ENCODE measurements around the gene TMC7.
A peak's percentile ranks its signal among the peaks of the same experiment; 100 is the strongest.

Gene TMC7

GRCh38 chr16:19033761-19034160 lies 50.0 kb downstream of the TMC7 start:
- no peak for DNase-seq

GRCh38 chr16:19040400-19040799 lies 56.7 kb downstream of the TMC7 start:
- no peak for DNase-seq

GRCh38 chr16:19044769-19045168 lies 61.0 kb downstream of the TMC7 start:
- no peak for DNase-seq

- no peak for DNase-seq
Measured at GRCh38 chr16:19046062-19046461, 62.3 kb downstream of the TMC7 start.

DNA sequence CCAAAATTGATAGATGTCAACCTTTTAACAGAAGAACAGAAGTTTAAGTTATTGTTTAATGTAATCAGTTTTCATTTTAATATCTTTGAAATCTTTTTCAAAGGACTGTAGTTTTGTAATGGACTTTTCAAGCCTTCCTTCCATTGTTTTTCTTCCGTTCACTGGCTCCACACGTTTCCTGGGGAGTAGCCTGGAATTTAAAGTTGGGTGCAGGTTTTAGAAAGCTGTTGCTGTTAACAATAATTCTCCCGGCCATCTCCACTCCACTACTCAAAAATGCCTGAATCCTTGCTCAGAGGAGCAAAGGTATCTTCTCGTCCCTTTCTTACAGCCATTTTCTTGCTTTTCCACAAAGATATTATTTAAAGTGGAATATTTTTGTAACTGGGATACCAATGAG lies 79.0 kb downstream of the TMC7 start:
- no peak for DNase-seq

- no peak for DNase-seq
Measured at GRCh38 chr16:19066988-19067348, 83.2 kb downstream of the TMC7 start.

DNA sequence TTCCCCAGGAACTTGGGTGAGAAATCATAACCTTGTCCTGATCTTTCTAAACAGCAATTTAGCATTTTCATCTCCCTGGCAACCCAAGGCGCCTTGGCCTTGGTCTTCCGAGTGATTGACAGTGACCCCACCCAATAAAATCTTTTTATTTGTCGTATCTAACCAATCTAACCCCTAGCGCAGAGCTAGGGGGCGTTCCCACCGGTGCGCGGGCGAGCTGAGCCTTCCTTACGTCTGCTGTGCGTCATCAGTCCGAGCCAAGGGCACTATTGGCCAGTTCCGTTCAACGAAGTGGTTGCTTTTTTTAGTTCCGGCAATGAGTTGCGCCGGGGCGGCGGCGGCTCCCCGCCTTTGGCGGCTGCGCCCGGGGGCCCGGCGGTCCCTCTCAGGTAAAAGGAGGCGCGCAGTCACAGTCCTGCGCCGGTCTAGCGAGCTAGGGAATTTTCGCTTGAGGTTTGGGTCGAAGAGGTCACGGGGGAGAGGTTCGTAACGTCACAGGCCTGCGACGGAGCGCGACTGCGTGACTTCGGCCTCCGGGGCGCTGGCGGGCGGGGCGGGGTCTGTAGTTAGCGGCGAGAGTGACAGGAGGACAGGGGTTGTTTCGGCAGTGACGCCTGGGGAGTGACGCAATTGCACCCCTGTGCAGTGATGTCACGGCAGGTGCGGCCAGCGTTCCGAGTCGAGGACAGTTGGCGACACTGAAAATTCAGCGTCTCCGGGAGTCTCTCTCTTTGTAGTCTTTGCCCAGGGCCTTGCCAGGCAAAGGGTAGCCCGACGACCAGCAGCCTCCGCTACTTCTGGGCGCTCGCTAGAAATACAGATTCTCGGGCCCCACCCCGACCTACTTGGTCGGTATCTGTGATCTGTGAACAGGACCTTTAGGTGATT lies 83.9 kb downstream of the TMC7 start, which contains the start of gene COQ7:
COQ7 (plus strand) TSS at position 266 of the 888 bp plus-strand sequence; CDS start at position 317, 51 bp downstream.
- DNase-seq: peak; percentile 99

- no peak for DNase-seq
Measured at GRCh38 chr16:19068237-19068815, 84.6 kb downstream of the TMC7 start.

DNA sequence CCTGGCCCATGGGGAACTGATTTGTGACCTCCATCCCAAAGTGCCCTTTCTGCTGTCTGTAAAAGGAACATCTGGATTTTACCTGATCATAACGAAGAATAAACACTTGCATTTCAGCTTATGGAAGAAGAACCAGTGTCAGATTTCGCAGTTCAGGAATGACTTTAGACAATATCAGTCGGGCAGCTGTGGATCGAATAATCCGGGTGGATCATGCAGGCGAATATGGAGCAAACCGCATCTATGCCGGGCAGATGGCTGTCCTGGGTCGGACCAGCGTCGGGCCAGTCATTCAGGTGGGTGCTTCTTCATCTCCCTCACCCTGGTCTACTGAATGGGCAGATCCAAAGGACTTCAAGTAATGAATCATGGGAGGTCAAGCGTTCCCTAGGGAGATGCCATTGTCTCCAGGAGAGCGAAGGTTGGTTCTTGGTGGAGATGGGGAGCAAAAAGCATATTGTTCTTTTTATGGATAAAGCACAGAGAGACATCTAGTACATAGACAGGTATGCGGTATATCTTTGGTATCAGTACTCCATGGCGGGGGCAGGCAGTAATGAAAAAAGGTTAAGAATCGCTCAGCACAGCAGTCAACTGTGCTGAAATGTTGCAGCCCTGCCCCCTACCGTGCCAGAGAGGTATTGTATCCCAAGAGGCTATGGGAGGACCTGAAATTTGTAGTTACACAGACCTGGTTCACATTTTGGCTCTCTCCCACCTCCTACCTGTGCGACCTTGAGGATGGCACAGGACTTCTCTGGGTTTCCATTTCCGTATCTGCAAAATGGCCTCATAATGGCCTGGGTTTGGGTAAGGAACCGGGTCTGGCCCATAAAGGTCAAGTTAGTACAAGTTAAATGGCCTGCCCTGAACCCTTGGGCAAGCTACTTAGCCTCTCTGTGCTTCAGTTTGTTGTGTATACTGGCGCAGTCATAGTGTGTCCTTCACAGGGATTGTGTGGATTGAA lies 88.4 kb downstream of the TMC7 start:
- DNase-seq: peak; percentile 21

DNA sequence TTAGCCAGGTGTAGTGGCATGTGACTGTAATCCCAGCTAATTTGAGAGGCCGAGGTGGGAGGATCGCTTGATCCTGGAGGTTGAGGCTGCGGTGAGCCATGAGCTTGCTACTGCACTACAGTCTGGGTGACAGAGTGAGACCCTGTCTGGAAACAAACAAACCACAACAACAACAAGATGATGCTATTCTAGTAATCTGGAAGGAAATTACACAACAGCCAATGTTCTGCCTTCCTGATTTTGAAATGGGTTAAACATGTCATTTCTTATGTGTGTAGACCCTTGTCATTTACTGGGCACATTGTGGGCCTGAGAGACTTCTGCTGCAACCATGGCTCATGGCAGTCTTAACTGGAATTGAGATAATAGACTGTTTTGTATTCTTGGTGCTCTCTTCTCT lies 89.6 kb downstream of the TMC7 start:
- no peak for DNase-seq

DNA sequence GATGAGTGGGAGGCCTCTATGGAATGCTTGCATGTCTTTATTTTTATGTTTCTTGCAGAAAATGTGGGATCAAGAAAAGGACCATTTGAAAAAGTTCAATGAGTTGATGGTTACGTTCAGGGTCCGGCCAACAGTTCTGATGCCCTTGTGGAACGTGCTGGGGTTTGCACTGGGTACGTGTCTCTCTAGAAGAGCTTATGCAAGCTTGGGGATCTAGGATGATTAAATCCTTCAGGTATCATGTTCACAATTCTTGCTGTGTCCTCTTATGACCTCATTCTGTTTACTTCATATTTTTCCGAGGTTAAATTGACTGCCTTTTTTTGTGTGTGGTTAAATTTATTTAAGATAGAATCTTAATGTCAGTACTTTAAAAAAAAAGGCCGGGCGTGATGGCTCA lies 90.1 kb downstream of the TMC7 start:
- DNase-seq: no peak

DNA sequence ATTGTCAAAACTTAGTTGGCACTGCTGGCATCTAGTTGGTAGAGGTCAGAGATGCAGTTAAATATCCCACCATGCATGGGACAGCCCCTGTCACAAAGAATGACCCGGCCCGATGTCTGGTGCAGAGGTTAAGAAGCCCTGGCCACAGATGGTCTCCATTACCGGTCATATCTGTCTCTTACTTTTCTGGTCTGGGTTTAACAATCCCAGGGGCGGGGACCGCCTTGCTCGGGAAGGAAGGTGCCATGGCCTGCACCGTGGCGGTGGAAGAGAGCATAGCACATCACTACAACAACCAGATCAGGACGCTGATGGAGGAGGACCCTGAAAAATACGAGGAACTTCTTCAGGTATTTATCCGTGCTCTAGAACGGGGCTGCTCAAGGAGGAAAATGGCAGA lies 91.8 kb downstream of the TMC7 start:
- no peak for DNase-seq

GRCh38 chr16:19077879-19078278 lies 94.1 kb downstream of the TMC7 start:
- no peak for DNase-seq

DNA sequence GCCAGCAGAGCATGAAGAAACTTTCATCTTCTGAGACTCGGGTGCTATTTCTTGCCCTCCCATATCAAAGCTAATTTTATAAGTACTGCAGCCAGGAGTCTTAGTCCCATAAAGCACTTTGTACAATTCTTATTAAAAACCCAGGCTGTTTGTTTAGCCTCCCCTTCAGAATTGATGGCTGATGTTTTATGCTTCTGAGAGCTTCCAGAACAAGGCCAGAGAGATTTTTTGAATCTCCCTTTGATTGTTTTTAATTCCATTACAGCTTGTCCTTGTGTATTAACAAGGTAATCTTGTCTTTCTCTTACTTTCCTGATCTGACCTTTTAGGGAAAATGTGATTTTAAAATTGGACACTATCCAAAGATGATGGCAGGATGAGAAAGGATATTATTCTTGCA lies 99.9 kb downstream of the TMC7 start:
- no peak for DNase-seq

- DNase-seq: no peak
Measured at GRCh38 chr16:19084139-19084538, 100.4 kb downstream of the TMC7 start.

- no peak for DNase-seq
Measured at GRCh38 chr16:19084879-19085278, 101.1 kb downstream of the TMC7 start.

- no peak for DNase-seq
Measured at GRCh38 chr16:19085679-19086200, 102.0 kb downstream of the TMC7 start.

GRCh38 chr16:19086322-19087199 lies 102.8 kb downstream of the TMC7 start:
- DNase-seq: peak; percentile 86

DNA sequence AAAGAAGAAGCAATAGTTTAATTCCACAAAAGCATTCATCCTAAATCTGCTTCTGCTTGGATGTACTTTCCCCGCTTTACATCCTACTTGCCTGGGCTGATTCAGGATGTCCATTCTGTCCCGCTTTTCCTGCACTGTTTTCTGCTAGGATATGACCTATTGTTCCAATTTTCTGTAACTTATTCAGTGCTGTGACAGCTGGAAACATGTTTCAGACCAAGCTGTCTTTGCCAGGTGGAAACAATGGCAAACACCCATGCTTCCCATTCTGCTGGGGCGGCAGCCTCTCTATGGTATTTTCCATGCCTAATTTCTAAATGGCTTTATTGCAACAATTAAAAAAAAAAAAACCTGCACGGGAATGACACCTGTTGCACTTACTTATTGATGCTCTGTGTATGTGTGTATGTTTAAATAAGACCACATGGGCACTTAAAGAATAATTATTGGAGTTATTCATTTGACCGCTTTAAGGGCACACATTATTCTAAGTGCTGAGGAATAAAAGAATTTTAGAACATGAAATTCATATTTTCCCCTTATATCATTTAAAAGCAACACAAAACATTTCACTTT lies 104.7 kb downstream of the TMC7 start:
- no peak for DNase-seq

GRCh38 chr16:19089410-19089955 lies 105.7 kb downstream of the TMC7 start:
- DNase-seq: no peak

- DNase-seq: no peak
Measured at GRCh38 chr16:19090916-19091315, 107.2 kb downstream of the TMC7 start.

Measured in NCI-H345 (cell line).